ENCODE measurements around the gene PXMP4. TPM values are rescaled to one million over a fixed set of nuclear protein-coding genes. Genes with fewer than 3 reads are reported as not detected.

The PXMP4 gene
- total RNA-seq, 4 donors from 2014 or later: 4.4 to 8.9 (median 6.8) TPM

DNA sequence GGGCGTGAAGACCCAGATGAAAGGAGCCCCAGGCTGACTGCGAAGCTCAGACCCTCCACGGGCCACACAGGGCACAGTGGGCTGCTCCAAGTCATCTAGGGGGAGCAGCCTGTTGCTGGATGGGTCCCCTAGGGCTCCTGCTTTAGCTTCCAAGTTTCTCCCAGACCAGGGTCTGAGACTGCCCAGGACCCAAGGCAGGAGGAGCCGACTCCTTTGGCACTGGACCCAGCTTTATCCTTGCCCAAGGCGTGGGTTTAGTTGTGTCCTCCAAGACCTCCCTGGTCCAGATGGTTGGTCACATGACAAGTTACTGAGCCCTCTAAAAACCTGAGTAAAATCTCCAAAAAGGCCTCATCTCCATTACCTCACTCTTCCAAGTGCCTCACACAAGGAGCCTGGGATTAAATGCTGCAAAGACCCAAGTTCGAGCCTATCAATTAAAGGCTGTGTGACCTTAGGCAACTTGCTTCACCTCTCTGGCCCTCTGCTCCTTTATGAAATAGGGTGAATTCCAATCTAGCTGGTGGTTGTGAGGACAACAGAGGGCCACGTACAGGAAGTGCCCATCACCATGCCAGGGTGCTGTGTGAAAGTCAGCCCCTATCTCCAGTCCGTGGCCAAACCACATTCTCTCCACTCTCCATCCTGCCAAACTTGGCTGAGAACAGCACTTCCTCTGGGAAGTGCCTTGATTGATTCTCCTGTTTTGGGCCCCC is 48.4 kb downstream of the PXMP4 start:
- no peak for ATAC-seq
- no peaks in the 10 kb centered on the region for H3K27me3 ChIP-seq
- H3K27ac ChIP-seq: peak overlapping the region in 3 of 4 donors; percentile 93 to 97 (median 95)
- WGBS, 2 donors (ENCODE audit: low coverage in 1 of 2): 72 to 83% methylated on average over 3 to 6 of the region's 8 CpGs
- H3K36me3 ChIP-seq: peaks cover 0 to 36% of the 10 kb centered on the region in 2 donors
- H3K4me1 ChIP-seq: peaks cover 0 to 95% (median 40%) of the 10 kb centered on the region in 3 donors
- H3K4me3 ChIP-seq: no peak overlapping the region
- H3K9me3 ChIP-seq: no peaks in the 10 kb centered on the region
- TF ChIP-seq POLR2A (IDR thresholded peaks at IDR 0.05) (no peak), POLR2AphosphoS5 (IDR thresholded peaks at IDR 0.05) (no peak), EP300 (IDR thresholded peaks at IDR 0.05) (no peak)
- TF ChIP-seq, protein P1, sequence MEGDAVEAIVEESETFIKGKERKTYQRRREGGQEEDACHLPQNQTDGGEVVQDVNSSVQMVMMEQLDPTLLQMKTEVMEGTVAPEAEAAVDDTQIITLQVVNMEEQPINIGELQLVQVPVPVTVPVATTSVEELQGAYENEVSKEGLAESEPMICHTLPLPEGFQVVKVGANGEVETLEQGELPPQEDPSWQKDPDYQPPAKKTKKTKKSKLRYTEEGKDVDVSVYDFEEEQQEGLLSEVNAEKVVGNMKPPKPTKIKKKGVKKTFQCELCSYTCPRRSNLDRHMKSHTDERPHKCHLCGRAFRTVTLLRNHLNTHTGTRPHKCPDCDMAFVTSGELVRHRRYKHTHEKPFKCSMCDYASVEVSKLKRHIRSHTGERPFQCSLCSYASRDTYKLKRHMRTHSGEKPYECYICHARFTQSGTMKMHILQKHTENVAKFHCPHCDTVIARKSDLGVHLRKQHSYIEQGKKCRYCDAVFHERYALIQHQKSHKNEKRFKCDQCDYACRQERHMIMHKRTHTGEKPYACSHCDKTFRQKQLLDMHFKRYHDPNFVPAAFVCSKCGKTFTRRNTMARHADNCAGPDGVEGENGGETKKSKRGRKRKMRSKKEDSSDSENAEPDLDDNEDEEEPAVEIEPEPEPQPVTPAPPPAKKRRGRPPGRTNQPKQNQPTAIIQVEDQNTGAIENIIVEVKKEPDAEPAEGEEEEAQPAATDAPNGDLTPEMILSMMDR (IDR thresholded peaks at IDR 0.05): no peak

DNA sequence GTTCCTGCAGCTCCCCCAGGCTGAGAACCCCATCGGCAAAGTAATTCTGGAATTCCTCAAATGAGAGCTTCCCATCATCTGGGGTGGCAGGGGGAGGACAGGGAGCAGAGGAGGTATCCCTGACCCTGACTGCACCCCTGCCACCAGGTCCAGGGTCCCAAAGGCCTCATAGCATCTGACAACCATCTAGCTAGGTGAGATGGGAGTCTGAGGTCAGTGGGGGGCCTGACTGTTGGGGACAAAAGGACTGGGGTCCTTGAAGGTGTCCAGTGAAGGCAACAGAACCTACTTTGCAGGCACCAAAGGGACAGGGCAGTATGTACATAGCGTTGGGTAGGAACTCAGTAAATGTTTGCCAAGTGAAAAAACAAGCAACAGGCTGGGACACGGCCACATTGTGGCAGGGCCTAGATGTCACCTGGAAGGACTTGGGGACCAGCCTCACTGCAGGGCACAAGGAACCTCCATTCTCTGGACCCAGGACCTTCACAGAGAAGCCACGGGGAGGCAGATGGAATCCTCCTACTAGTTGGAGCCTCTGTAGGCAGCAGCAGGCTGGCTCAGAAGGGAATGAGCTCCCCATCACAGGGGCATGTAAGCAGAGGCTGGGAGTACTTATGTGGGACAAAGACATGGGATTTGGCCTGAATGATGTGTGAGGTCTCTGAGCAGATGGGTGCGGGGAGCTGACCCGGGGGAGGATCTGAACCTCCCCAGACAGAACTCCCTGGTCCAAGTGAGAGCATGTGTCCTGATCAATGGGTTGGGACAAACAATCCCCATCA is 49.2 kb downstream of the PXMP4 start:
- TF ChIP-seq, protein P1 (IDR thresholded peaks at IDR 0.05): no peak
- no peak for TF ChIP-seq POLR2A (IDR thresholded peaks at IDR 0.05)
- no peak for TF ChIP-seq EP300 (IDR thresholded peaks at IDR 0.05)
- no peak for TF ChIP-seq POLR2AphosphoS5 (IDR thresholded peaks at IDR 0.05)
- 86 to 88% methylated on average over 5 of the region's 6 CpGs for WGBS, 2 donors (ENCODE audit: low coverage in 1 of 2)
- no peak overlapping the region for H3K4me3 ChIP-seq
- peak overlapping the region in 2 of 4 donors; percentile 95 to 97 for H3K27ac ChIP-seq
- no peak for ATAC-seq
- peaks cover 0 to 95% (median 36%) of the 10 kb centered on the region in 3 donors for H3K4me1 ChIP-seq
- peaks cover 0 to 36% of the 10 kb centered on the region in 2 donors for H3K36me3 ChIP-seq
- no peaks in the 10 kb centered on the region for H3K27me3 ChIP-seq
- no peaks in the 10 kb centered on the region for H3K9me3 ChIP-seq

DNA sequence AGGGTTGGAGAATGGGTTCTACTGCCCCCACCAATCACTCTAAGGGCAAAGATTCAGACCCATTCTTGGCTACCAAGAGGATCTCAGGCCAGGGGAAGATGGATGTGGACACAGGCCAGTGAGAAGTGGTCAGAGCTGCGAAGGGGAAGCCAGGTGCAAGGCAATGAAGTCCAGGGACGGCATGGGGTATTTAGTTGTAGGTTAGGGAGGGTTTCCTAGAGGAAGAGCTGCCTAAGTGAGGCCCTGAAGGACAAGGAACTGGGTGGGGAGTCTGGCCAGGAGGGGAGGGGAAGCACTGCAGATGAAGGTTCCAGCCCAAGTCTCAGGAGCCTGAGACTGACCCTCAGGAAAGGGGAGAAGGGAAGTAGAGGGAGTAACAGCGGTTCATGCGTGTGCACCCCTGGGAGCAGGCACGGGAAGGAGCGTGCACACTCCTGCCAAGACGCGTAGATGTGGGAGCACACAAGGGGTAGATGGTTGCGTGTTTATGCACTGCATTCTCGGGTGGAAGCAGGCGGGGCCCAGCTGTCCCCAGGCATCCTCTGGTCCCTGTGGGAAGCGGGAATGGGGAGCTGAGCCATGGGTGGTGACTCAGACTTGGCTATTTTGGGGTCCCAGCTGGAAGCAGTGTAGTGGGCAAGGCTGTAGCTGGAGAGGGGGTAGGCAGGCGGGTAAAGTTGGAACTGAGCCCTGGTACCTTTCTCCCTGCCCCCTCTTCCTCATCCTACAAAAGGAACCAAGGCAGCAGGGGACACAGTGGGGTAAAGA is 50.1 kb downstream of the PXMP4 start:
- no peak for ATAC-seq
- no peak for TF ChIP-seq EP300 (IDR thresholded peaks at IDR 0.05)
- TF ChIP-seq POLR2AphosphoS5 (IDR thresholded peaks at IDR 0.05): no peak
- TF ChIP-seq POLR2A (IDR thresholded peaks at IDR 0.05): no peak
- TF ChIP-seq, protein P1 (IDR thresholded peaks at IDR 0.05): no peak
- H3K27me3 ChIP-seq: no peaks in the 10 kb centered on the region
- 64 to 86% methylated on average over 4 to 11 of the region's 13 CpGs for WGBS, 2 donors (ENCODE audit: low coverage in 1 of 2)
- H3K27ac ChIP-seq: peak overlapping the region in 3 of 4 donors; percentile 26 to 97 (median 56)
- no peaks in the 10 kb centered on the region for H3K9me3 ChIP-seq
- no peak overlapping the region for H3K4me3 ChIP-seq
- peaks cover 0 to 36% of the 10 kb centered on the region in 2 donors for H3K36me3 ChIP-seq
- H3K4me1 ChIP-seq: peaks cover 0 to 93% (median 32%) of the 10 kb centered on the region in 3 donors

DNA sequence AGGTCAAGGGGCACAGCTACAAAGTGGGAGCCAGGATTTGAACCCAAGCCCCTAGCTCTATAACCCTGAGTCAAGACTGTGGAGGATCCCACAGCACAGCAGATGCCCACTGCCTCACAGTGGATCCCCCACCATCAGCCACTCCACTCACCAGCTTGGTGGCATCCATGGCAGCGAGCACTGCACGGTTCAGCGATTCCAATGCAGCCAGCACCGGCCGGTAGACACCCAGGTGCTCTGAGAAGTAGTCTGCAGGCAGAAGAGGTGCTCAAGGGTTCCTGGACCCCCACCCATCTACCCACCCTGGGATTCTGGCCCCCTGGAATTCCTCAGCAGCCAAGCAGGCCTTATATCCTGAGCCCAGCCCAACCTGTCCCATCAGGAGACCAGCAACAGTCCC is 50.9 kb downstream of the PXMP4 start:
- no CpG with 5 or more reads among the region's 5 CpGs for WGBS, 2 donors (ENCODE audit: low coverage in 1 of 2)
- H3K27me3 ChIP-seq: no peaks in the 10 kb centered on the region
- peaks cover 0 to 92% (median 28%) of the 10 kb centered on the region in 3 donors for H3K4me1 ChIP-seq
- no peaks in the 10 kb centered on the region for H3K9me3 ChIP-seq
- peak overlapping the region in 3 of 4 donors; percentile 26 to 89 (median 56) for H3K27ac ChIP-seq
- H3K36me3 ChIP-seq: peaks cover 0 to 36% of the 10 kb centered on the region in 2 donors
- no peak for ATAC-seq
- no peak overlapping the region for H3K4me3 ChIP-seq
- TF ChIP-seq POLR2AphosphoS5 (IDR thresholded peaks at IDR 0.05) (no peak), POLR2A (IDR thresholded peaks at IDR 0.05) (no peak), EP300 (IDR thresholded peaks at IDR 0.05) (no peak)
- TF ChIP-seq, protein P1 (IDR thresholded peaks at IDR 0.05): no peak

All from gastroesophageal sphincter (tissue), 4 donors.